B cell (primary cell): ENCODE results near the gene C2orf42.

ENCODE experiments used
- EZH2 ChIP-seq: IDR thresholded peaks from 2 replicates; pipeline ENCODE4 v1.6.1; 2012; ENCODE audit warnings: borderline replicate concordance, low read depth, mild to moderate bottlenecking, moderate library complexity, low read length; ENCODE audit not compliant: insufficient read depth, poor library complexity, severe bottlenecking
- TF ChIP-seq, protein P1 (sequence below): fragments of 200-600 bp; IDR thresholded peaks from one replicate; pipeline ENCODE4 v1.8.0; 2022; ENCODE audit warnings: antibody characterized with exemption, mild to moderate bottlenecking

DNA sequence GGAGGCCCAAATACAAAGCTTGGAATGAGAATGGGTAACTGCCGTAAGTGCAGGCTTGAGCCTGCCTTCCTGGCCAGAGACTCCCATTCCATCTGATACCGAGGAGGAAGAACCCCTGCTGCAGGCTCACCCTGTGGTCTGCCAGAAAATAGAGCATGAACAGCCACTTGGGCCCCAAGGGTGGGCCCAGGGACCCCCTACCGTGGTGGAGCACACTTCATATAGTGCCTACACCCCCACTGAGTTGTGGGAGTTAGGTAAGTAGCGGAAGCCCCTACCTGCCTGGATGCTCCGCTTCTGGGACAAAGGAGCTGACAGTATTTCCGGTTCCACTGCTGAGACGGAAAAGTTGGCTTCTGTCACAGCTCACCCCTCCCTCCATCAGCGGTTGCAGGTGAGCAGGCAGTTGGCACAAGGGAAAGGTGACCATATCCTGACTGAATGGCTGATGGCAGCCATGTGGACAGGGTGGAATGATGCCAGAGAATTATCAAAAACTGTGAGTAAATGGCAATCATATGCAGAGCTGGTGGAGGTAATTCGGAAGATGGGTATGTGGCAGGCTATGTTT is 11.5 kb upstream of the C2orf42 start:
- TF ChIP-seq, protein P1, sequence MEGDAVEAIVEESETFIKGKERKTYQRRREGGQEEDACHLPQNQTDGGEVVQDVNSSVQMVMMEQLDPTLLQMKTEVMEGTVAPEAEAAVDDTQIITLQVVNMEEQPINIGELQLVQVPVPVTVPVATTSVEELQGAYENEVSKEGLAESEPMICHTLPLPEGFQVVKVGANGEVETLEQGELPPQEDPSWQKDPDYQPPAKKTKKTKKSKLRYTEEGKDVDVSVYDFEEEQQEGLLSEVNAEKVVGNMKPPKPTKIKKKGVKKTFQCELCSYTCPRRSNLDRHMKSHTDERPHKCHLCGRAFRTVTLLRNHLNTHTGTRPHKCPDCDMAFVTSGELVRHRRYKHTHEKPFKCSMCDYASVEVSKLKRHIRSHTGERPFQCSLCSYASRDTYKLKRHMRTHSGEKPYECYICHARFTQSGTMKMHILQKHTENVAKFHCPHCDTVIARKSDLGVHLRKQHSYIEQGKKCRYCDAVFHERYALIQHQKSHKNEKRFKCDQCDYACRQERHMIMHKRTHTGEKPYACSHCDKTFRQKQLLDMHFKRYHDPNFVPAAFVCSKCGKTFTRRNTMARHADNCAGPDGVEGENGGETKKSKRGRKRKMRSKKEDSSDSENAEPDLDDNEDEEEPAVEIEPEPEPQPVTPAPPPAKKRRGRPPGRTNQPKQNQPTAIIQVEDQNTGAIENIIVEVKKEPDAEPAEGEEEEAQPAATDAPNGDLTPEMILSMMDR: no peak
- TF ChIP-seq EZH2: no peak
